Right forelimb (tissue), 1 donor: ENCODE results near the gene CPNE4.
A peak's percentile ranks its signal among the peaks of the same experiment; 100 is the strongest.

ENCODE experiments used
- DNase-seq: peaks from one replicate; pipeline ENCODE4 v3.0.0-alpha.2; 2018

The CPNE4 gene

GRCh38 chr3:131795390-131796090 lies 239.3 kb downstream of the CPNE4 start:
- no peak for DNase-seq

GRCh38 chr3:131794766-131795388 lies 239.9 kb downstream of the CPNE4 start:
- peak; percentile 51 for DNase-seq

DNA sequence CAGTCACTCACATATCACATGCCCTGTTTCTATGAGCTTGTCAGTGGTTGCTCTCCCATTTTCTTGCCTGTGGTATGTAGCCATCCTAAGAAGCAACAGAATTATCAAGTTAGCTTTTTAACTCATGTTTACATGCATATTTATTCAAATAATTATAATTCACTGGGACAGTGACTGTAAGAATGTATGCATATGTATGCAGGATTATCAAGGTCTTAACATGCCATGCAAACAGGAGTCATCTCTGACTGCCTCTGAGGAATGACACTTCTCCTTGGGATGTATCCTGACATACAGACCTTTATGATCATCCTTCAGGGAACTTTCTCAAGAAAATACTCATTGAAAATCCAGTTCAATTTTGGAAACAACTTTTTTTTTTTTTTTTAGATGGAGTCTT lies 240.9 kb downstream of the CPNE4 start:
- DNase-seq = no peak

DNA sequence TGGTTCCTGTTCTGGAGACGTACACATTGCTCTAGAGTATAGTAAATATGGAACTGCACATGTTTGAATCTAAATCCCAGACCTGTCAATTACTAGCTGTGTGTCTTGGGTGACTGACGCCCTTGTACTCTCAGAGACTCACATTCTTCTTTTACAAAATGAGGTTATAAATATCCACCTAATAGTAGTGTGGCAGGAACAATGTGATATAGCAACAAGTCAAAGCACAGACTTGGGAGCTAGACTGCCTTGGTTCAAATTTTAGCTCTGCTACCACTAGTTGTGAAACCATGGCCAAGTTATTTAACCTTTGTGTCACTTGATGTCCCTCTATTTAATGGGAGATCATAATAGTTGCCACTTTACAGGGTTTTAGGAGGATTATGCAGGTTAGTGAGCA lies 245.6 kb downstream of the CPNE4 start:
- DNase-seq = no peak

DNA sequence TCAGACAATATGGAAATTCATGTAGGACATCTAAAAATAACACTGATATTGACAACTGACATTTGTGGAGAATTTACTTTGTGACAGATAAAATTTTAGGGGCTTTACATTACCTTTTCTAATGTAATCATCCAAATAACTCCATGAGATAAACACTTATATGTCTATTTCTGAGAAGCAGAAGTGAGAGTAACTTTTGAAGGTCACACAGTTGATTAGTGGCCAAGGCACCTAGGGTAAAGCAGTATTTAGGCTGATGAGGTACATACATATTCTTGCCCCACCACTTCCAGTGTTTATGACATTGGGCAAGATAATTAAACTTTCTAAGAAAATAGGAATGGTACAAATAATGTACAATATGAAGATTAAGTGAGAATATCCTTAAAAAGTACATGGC lies 248.4 kb downstream of the CPNE4 start:
- no peak for DNase-seq

GRCh38 chr3:131782751-131783150 lies 252.1 kb downstream of the CPNE4 start:
- DNase-seq = no peak

DNA sequence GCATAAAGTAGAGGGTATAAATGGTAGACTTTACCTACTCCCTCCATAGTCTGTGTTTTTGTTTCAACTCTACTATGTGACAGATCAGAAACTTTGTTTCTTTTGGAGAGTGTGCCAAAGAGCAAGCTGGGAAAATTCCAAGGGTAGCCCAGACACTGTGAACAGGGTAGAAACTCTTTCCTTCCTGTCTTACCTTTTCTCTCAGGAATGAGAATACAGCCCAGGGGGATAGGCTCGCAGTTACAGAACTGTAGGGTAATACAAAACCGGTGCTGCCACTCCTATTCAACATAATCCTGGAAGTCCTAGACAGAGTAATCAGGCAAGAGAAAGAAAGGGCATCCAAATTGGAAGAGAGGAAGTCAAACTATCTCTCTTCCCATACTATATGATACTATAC lies 256.3 kb downstream of the CPNE4 start:
- DNase-seq = no peak

DNA sequence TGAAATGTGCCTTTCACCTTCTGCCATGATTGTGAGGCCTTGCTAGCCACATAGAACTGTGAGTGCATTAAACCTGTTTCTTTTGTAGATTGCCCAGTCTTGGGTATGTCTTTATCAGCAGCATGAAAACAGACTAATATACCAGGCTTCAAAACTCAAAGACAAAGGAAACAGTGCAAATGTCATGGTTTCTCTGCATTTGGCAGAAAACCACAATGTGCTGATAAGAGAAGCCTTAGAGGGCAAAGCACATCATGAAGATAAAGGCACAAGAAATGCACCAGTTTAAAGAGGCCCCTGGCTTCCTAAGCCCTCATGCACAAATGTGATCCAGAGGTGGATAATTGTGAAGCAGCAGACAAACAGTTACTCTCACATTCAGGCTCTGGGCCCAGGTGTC lies 259.2 kb downstream of the CPNE4 start:
- no peak for DNase-seq

DNA sequence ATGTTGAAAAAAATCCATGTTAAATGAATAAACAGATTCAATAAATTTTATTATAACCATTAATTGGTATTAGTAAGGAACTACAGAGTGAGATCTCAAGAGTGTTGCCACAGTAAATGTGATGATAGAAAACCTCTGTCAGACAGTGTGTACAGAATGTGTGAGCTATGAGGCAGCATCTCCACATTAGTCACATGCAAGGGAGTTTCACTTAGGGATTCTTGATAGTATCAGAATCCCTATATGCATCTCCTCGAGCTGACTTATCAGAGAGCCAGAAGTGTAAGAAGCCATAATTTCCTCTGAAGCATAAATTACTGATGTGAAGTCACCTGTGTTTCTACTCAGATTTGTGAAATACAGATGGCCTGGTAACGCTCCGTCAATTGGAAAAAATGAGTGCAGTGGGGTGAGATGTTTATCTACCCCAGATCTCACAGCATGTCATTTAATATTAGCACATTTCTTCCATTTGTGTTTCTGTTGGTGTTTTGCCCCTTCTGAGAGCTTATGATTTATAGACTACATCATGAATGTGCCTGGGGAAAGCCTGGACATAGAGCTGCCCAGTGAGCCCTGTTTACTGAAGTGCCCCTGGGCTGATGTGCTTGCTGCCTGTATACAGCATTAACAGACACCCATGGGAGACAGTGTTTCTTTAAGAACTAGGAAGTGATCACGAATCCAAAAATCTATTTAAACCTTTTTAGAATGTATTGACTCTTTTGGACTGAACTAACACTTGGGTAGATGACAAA lies 262.4 kb downstream of the CPNE4 start:
- no peak for DNase-seq

DNA sequence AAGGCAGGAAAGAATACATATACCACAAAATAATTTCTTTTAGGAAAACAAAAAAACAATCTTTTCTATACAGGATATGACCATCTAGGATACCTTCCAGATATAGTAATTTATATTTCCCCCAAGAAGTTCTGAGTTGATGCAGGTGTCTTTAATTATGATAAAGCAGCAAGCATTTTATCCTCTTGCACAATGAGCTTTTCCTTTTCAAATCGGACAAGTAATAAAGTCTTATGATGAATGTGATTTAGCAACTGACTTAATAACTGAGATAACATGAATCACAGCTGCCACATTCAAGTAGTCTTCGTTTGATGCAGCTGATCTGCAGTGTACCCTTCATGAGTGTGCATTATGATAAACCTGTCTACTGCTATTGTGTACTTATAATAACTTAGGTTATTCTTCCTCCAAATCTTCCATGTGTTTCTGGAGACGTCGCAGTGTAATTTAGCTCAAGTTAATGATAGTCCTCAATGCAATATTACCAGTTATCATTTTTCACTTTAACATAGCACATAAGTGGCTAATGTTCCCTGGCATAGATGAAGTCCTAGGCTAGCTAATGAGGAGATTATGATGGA lies 271.7 kb downstream of the CPNE4 start:
- no peak for DNase-seq

DNA sequence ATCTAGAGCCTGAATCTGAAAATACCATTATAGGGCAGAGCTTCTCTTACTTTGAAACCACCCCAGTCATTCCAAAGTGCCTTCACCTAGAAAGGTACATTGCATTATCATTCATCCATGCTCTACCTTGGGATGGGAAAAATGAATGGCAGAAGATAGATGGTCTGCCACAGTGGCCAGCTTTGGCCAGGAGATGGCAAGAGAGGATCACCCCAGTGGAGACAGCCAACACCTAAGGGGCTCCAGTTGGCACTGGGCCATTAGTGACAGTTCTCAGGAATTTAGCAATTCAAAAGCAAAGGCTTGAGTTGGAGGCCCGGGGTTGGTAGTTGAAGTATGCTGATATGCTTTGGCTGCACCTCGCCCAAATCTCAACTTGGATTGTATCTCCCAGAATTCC lies 278.4 kb downstream of the CPNE4 start:
- DNase-seq = no peak

- DNase-seq = no peak
These were observed 279.4 kb downstream of the CPNE4 start for GRCh38 chr3:131755380-131755779.

DNA sequence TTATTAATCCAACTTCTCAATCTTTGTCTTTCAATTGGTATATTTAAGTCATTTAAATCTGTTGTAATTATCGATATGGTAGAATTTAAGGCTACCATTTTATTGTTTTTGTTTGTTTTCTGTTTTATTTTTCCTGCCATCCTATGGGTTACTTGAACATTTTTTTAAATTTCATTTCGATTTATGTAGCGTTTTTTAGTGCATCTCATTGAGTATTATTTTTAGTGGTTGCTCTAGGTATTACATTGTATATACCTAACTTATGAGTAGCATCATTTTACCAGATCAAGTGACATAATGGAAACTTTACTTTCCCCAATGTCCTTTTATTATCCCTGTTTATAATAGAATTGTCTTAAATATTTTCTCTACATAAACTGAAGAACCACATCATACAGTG lies 284.6 kb downstream of the CPNE4 start:
- no peak for DNase-seq

GRCh38 chr3:131749826-131750225 lies 285.0 kb downstream of the CPNE4 start:
- no peak for DNase-seq

GRCh38 chr3:131747466-131747865 lies 287.3 kb downstream of the CPNE4 start:
- DNase-seq = no peak

DNA sequence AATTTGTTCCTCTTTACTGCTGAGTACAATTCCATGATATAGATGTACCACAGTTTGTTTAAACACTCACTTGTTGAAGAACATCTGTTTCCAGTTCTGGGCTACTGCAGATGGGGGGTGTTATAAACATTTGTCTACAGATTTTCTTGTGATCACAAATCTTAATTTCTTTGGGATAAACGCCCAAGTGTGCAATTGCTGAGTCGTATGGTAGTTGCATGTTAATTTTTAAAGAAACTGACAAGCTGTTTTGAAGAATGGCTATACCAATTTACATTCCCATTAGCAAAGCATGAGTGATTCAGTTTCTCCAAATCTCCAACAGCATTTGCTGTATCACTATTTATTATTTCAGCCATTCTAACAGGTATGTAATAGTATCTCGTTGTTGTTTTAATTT lies 290.0 kb downstream of the CPNE4 start:
- no peak for DNase-seq

DNA sequence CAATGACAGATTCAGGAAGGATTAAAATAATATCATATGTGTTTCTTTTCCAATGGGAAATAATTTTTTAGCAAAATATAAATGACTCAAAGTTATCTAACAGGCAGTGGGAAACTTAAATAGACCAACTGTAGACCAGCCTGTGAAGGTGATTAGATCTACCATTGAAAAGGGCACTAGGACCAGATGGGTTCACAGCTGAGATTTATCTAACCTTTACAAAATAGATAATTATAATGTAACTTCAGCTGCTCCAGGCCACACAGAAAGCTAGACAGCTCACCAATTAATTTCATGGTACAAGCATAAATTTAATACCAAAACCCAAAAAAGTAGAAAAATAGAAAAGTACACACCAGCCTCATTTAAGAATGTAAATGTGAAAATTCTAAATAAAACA lies 291.7 kb downstream of the CPNE4 start:
- DNase-seq = no peak

DNA sequence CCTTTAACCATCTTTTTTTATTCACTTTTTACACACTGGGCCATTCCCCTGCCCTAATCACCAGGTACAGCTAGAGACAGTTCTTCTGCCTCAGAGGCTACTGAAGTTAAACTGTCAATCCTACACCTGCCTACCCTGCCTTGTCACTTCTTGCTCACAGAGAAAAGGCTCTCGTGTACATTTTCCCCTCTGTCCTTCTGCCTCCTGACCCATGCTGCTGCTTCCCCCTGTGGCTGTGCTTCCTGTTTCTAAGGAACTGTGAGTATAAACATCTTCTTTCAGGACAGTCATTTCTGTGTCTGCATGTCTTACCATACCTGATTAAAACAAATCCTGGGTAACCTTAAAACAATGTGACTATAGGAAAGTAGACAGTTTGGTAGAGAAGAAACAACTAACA lies 295.6 kb downstream of the CPNE4 start:
- DNase-seq = no peak

DNA sequence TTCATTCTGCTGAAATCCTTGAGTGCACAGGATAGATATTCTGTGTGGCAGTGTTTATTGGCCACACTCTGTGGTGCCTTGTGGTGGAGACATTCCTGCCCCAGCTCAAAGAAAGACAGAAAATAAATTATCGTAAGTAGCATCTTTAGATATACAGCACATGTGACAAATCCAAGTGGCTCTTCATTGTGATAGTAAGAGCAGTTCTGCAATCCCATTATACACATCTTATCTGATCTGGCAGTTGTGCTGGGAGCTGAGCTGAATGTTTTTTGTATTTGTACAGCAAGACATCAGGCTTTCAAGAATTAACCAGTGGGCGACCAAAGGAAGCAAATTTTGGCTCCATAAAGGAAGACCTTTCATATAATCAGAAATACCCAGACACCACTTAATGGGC lies 296.7 kb downstream of the CPNE4 start:
- DNase-seq = no peak

- no peak for DNase-seq
These were observed 299.3 kb downstream of the CPNE4 start for GRCh38 chr3:131735544-131735943.

DNA sequence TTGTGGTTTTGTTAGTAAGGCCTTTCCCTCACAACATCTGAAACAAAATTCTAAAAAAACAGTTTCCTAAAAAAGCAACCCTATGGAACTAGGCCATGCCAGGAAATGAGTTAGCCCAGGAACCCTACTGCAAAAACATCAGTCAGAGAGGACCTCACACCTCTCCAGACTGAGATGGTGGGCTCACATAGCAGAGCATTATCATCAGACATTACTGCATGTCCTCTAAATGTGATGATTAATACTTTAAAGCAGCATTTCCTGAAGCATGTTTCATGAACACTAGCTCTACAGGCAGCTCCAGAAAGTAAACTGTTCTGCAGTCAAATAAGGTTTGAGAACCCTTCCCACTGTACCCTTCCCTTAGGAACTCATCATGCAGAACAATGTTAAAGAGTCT lies 299.7 kb downstream of the CPNE4 start:
- no peak for DNase-seq

GRCh38 chr3:131733086-131733841 lies 301.6 kb downstream of the CPNE4 start:
- DNase-seq = no peak

DNA sequence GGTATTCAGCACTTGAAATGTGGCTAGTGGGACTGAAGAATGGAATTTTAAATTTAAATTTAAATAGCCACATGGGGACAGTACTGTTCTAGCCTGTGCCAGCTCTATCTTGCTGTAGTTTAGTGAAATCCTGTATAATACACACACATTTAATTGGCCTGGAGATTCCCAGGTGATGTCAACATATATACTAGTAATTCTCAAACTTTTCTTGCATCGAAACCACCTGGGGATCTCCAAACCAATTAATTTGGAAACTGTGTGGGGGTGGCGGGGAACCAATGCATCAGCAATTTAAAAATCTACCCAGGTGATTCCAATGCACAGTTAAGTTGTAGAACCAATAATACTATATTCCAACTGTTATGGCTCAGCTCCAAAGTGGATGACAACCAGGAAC lies 303.1 kb downstream of the CPNE4 start:
- no peak for DNase-seq
